Left hindlimb (tissue), 1 donor: ENCODE results near the gene PCGF2.
"Not testable (repeated sequence)": the region's sequence is repeated elsewhere in the genome, so short reads cannot be mapped to it uniquely, and the experiment has no call there.

Experiments used
- DNase-seq: peaks from one replicate; pipeline ENCODE4 v3.0.0-alpha.2; 2018

PCGF2 gene

DNA sequence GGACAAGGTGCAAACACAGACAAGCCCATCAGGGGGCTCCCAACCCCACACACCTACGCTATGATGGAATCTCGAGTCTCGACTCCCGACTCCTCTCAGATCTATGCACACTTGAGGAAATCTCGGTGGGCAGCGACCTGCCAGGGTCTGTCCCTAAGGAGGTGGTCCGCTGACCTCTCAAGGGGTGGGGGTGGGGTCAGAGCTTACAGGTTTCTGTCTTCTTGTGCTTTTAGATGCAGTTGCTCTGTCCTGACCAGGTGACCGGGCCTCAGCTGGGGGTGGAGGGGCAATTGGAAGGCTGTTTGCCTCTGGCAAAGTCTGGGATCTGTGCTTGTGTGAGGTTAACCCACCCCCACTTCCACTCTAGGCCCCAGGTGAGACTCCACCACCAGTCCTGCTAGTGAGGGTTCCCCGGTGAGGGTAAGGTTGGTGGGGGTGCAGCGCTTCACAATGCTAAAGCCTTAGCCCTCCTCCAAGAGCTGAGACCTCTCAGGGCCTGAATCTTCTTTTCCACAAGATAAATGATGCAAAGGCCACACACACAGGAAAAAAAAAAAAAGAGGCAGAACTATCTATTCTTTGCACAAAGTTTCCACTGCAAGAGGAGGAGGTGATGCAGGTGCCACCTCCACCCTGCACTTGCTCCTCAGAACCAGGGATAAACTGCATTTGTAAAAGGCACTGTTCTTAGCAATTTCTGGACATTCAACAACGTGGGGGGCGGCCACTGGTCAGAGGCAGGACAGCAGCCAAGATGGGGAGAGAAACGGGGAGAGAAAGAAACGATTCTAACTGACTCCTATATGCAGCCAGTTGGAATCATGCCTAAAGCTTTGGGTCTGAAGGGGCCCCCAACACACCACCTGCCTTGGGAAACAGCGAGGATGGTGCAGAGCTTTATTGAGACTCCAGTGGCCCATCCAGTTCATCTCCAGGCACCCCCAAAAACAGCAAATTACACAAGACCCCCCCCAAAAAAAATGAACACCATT is 13.9 kb downstream of the PCGF2 start:
- no peak for DNase-seq

DNA sequence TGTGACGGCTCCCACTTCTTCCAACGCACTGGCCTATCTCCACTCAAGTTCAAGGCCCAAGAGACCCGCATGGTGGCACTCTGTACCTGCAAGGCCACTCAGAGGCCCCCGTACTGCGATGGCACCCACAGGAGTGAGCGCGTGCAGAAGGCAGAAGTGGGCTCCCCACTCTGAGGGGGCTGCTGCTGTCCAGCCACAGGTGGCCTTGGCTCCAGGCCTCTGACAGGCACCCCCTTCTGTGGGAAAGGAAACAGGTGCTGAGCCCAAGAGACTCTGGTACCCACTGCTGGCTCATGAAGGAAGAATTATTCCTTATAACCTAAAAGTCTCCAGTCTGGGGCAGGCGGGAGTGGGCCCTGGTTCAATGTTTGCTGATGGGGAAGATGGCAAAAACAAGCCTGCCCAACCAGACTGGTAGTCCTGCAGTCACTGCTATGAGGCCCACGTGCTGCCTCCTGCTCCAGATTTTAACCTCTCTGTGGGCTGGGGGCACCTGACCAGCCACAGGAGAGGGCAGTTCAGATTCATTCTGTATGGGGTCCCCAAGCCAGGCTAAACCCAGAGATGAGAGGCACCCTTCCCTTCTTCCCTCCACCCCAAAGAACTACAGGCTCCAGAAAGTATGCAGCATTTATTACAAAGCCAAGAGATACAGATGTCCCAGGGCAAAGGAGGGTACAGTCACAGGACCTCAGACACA is 14.7 kb downstream of the PCGF2 start:
- no peak for DNase-seq

DNA sequence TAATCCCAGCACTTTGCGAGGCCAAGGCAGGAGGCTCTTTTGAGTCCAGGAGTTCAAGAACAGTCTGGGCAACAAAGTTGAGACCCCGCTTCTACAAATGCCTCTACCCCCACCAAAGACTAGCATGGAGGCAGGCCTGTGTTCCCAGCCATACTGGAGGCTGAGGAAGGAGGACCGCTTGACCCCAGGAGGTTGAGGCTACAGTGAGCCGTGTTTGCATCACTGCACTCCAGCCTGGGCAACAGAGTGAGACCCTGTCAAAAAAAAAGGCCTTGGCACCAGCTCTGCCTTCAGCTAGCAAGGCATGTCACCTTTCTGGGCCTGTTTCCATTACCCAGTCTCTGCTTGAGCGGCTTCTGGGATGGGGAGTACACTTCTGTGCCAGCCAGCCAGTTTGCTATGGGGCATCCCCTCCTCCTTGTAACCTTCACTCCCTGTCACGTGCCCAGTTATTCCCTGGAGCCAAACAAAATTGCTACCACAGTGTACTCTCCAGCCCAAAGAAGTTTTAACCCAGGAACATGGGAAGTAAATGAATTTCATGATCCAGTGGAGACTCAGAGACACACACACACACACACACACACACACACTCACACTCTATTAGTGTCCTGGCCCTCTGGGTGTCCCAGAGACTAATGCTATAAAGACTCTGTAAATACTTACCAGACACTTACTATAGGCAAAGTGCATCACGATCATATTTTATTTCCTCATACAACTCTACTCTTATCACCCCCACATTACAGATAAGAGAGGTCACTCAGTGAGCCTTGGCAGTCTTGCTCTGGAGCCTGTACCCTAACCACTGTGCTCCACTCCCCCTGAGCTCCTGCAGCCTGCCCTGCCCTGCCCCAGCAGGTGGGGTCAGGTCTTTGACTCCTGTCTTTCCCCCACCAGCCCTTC is 15.5 kb downstream of the PCGF2 start:
- DNase-seq, result no peak

DNA sequence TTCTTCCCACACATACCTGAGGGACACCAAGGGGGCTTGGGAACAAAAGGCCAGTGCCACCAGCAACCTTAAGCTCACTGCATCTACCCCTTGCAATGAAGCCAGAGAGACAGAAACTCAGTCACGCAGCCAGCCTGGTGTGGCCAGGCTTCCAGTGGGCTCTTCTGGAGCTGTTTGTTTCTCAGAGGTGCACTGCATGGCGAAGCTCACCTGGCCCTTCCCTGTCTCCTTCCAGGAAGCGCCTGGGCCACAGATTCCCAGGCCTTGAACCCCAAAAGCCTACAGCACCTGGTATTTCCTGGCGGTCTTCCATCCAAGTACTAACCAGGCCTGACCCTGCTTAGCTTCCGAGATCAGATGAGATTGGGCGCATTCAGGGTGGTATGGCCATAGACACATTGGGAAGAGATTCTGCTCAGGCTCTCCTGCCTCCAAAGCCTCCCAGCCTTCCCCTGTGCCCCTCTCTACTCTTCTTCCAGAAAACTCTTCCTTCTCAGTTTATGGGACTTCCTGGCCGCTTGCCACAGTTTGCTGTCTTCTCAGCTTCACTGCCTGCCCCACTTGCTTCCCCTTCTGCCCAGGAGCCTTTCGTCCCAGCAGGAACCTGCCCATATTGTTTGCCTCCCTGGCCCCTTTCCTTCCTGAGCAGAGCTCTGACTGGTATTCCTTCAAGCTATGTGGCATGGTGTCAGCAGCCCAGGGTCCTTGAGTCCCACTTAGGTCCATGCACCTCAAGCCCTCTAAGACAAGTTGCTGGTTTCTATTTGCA is 16.4 kb downstream of the PCGF2 start:
- DNase-seq, result no peak

DNA sequence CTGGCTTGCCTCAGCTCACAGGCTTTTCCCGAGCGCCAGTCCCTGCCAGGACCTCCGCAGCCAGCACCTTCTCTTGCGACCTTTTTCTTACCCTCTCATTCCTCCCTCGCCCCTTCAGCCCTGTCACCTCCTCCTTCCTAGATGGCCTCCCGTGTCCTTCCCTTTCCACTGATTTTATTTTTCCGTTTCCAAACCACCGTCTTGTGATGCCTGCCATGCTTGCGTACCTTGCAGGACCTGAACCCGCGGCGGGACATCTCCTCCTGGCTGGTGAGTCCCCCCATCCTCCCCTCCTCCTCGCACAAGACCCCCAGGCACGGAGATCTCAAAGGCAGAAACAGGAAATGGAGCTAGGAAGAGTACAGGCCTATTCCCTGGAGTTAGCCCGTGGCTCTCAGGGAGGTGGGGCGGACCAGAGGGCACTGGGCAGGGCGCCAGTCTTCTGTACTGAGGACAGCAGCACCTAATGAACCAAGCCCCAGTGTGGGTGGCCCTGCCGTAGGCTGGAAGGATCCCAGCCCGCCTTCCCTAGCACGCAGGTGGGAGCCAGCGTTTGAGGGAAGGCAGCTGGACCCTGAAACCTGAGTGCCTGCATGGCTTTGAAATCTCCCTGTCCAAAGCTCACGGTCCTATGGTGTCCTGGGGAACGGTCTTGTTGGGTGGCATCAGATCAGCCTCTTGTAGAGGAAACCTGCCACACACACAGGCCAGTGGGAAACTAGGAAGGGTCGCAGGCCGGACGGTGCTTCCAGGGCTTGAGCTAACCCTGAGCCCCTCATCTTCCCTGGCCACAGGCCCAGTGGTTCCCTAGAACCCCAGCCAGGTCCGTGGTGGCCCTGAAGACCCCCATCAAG is 17.4 kb downstream of the PCGF2 start:
- peak; percentile 60 for DNase-seq

DNA sequence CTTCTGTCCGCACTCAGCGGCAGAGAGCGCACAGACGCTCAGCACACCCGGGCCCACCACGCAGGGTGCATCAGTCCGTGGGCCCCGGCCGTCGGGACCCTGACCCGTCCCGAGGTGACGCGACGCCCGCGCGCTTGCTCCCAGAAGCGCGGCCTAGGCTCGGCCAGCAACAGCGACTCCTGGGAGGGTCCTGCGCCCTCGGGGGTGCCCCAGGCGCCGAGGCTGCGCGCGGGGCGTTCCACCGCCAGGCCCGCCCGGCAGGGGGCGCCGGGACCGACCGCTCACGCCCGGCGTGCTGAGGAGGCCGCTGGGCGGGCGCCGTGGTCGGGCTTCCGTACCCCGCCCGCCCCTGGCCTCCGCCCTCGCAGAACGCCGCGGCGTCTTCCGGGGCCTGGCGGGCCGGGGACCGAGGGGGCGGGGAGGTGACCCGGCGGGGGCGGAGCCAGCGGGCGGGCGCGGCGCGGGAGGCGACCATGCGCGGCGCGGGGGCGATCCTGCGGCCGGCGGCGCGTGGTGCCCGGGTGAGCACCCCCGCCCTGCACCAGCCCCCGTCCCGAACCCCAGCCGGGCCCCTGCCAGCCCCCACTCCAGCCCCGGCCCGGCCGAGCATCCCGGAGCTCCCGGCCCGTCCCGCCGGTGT is 18.1 kb downstream of the PCGF2 start, which contains the start of gene CISD3:
Gene CISD3, plus strand, starts transcription at position 456 of the 640 bp plus-strand sequence. Its CDS starts 18 bp downstream, at position 474.
- peak; percentile 85 for DNase-seq

DNA sequence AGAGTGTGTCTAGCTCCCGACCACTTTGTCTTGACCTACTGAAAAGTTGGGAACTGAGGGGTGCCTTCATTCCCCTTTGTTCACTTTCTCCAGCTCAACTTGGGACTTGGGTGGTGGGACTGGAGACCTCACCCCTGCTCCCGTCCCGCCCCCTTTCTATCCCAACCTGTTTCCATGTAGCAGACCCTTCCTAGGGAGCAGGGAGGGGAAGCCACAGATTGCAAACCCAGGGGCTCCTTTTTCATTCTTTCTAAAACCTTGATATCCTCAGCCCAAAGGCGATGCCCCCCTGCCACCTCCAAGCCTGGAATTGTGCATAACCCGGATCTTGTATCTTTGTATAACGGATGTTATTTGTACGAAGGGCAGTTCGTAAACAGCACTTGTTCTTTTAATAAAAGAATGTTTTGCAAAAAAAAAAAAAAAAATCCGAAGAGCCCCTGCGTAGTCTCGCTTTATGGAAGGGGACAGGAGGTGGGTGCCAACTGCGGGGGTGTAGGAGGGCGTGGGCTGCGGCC is 18.7 kb downstream of the PCGF2 start:
- DNase-seq, result no peak

DNA sequence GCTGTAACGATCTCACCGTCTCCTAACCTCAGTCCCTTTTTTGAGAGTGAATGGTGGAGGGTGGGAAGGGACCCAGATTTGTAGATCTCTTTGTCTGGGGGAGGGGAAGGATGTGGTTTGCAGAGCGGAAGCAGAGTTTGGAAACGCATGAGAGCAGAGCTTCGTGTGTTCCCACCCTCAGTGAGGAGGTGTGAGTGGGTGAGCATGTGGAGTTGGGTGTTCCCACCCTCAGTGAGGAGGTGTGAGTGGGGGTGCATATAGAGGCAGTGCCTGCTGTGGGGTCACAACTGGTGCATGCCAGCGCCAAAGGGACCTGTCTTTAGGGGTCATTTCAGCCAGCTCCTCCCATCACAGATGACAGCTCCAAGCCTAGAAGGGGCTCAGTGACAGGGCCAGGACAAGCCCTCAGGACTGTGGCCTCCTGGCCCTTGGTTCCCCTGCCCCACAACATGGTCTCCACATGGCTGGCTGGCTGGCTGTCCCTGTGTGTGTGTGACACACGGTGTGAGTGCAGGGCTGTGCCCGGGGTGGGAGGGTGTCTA is 19.8 kb downstream of the PCGF2 start:
- no peak for DNase-seq

DNA sequence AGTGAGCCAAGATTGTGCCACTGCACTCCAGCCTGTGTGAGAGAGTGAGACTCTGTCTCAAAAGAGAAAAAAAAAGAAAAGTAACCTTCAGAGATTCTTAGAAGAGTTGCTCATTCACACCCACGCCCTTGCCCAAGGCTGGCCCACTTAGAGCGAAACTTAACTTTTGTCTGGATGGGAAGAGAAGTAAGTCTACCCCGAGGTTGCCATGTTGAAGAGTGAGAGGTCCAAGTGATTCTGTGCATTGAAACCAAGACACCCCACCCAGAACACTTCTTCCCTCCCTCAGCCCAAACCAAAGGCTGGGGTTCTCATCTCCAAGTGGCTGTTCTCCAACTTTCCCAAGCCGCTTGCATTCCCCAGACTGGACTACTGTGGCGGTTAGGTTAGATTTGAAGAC is 20.4 kb downstream of the PCGF2 start:
- no peak for DNase-seq

DNA sequence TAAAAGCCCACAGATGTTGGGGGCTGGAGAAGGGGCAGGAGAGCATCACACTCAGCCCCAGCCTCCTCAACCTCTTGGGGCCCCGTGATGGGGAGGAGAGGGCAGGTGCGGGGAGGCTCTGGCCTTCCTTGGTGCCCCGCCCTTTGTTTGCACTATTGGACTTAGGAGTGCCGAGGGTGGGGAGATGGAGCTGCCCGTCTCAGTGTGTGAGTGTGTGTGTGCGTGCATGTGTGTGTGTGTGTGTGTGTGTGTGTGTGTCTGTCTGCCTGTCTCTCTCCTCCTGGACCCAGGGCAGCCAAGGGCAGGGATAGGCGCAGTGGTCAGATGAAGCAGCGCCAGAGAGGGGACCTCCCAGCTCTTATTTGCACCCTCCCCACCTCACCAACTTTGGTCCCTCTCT is 22.0 kb downstream of the PCGF2 start:
- DNase-seq, result not testable (repeated sequence)

DNA sequence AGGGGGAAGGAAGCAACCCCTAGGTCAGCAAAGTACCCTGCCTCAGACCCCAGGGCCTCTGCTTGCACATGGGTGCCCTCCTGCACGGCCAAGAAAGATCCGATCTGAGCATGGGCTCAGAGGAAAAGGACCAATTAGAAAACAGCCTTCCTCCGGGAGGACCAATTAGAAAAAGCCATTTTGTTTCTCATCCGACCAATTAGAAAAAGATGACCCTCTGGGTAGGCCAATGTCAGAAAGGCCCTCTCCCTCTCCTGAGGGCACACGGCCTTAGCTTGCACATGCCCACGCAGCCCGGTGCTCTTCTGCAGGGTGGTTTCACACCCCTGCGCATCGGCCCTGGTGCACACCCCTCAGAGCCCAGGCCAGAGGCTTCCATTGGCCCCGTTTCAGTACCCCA is 23.1 kb downstream of the PCGF2 start:
- DNase-seq, result no peak

DNA sequence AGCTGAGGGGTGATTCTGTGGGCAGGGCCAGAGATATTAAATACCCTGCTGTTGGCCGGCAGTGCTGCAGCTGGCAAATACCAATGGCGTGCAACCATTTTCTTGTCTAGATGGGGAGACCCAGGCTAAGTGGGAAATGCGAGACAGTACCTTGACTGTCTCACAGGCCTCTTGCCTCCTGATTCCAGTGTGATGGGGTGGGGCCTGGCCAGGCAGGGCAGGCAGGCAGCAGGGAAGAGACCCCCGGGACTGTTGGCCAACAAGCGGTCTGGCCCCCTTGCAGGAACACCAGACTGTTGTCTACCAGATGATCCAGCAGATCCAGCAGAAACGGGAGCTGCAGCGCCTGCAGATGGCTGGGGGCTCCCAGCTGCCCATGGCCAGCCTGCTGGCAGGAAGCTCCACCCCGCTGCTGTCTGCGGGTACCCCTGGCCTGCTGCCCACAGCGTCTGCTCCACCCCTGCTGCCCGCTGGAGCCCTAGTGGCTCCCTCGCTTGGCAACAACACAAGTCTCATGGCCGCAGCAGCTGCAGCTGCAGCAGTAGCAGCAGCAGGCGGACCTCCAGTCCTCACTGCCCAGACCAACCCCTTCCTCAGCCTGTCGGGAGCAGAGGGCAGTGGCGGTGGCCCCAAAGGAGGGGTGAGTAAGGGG is 23.7 kb downstream of the PCGF2 start:
- peak; percentile 85 for DNase-seq

DNA sequence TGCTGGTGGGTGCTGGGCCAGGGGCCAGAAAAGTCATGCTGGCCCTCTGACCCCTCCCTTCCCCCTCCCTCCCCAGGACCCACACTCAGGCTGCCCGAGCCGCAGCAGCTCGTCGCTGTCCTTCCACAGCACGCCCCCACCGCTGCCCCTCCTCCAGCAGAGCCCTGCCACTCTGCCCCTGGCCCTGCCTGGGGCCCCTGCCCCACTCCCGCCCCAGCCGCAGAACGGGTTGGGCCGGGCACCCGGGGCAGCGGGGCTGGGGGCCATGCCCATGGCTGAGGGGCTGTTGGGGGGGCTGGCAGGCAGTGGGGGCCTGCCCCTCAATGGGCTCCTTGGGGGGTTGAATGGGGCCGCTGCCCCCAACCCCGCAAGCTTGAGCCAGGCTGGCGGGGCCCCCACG is 26.3 kb downstream of the PCGF2 start:
- DNase-seq, result no peak

DNA sequence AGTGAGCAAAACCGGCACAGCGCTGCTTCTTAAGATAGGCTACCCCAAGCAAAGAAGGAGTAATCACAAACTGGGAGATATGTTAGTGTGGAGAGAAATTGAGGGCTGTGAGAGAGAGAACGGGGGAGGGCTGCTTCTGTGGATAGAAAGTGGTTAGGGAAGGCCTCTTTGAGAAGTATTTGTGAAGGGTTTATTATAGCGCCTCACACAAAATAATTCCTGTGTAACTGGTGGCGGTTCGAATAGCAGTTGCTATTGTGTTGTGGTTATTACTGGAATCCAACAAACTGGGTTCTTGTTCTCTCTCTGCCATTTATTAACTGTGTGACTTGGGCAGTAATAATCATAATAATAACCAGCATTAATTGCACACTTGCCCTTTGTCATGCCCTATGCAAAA is 27.2 kb downstream of the PCGF2 start:
- no peak for DNase-seq

DNA sequence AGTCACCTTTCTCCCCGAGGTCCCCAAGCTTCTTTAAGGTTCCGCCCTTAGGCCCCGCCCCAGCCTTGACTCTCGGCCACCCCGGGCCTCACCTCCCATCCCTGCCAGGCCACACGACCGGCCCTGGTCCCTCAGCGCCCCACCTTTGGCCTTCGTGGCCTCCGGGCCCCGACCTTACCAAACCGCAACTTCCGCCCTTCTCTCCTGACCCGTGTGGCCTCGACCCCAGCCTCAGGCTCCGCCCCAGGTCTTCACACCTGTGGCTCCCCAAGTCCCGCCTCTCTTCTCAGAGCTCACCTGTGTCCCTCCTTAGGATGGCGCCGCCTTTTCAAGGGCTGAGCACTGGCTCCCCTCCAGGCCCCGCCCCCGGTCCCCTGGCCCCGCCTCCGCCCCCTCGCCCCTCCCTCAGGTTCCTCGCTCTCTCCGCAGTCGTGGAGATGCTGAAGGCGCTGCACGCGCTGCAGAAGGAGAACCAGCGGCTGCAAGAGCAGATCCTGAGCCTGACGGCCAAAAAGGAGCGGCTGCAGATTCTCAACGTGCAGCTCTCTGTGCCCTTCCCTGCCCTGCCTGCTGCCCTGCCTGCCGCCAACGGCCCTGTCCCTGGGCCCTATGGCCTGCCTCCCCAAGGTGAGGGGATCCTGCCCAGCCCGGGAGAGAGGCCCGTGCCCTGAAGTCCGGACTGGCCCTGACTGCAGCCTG is 28.0 kb downstream of the PCGF2 start:
- no peak for DNase-seq

DNA sequence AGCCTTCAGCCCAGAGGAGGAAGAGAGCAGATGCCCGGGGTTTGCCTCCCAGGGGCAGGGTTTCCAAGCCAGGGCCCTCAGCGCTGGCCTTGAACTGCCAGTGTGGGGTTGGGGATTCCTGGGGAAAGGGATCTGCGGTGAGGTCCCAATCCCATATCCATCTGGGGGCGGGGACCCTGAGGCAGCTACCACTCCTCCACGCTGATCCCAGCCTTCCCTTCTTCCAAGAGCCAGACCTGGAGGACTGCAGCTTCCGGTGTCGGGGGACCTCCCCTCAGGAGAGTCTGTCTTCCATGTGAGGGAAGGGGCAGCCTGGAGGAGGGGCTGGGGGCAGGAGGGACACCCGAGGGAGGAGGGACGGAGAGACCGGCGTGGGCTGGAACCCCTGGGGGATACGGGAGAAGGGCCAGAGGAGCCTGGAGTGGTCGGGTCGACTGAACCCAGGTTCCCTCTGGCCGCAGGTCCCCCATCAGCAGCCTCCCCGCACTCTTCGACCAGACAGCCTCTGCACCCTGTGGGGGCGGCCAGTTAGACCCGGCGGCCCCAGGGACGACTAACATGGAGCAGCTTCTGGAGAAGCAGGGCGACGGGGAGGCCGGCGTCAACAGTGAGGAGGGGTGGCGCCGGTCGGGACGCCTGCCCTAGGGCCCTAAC is 28.7 kb downstream of the PCGF2 start:
- no peak for DNase-seq

DNA sequence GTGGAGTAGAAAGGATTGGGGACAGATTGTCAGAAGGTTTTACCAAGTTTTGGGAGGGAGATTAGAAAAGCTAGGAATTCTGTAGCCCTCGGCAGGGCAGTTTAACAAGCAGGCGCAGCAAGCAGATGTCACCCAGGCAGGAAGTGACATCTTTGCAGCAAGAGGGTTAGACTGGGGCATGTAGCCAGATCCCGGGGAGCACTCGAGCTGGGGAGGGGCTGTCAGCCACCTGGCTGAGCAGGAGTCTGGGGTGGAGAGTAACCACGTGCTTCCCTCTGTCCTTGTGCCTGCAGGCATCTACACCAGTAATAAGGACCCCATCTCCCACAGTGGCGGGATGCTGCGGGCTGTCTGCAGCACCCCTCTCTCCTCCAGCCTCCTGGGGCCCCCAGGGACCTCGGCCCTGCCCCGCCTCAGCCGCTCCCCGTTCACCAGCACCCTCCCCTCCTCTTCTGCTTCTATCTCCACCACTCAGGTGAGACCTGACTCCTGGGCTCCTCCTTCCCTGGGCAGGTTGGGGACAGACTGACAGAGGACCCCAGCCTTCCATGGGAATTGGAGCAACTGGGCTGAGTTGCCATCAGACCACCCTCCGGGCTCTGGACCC is 30.9 kb downstream of the PCGF2 start:
- no peak for DNase-seq
